Measurements from ENCODE around the gene SOX5.

DNA sequence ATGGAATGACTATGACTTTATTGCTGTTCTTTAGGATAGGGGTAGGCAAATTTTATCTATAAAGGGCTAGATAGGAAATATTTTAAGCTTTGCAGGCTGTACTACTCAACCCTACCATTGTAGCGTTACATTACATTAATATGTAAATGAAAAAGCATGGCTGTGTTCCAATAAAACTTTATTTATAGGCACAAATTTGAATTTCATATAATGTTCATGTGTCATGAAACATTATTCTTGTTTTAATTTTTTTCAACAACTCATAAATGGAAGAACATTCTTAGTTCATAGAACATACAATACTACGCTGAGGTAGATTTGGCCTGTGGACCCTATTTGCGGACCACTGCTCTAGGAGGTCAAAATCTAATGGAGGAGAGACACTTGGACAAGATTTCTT is 133.7 kb downstream of the SOX5 start:
- TF ChIP-seq YY1 (IDR thresholded peaks at IDR 0.05; ENCODE audit: low read depth), result no peak
- no peak for TF ChIP-seq FOXJ3 (CRISPR knock-in tag; IDR thresholded peaks at IDR 0.05)
- TF ChIP-seq CTCF (IDR thresholded peaks at IDR 0.05), result no peak

Measured in SK-N-SH (cell line).